Iris pigment epithelial cell (primary cell): ENCODE measurements around the gene CNPY3.
"Not testable (repeated sequence)": the region's sequence is repeated elsewhere in the genome, so short reads cannot be mapped to it uniquely, and the experiment has no call there.

Experiments used
- DNase-seq: peaks from one replicate; pipeline ENCODE4 v3.0.0-alpha.2; 2011; ENCODE audit warnings: low read depth

CNPY3 gene

DNA sequence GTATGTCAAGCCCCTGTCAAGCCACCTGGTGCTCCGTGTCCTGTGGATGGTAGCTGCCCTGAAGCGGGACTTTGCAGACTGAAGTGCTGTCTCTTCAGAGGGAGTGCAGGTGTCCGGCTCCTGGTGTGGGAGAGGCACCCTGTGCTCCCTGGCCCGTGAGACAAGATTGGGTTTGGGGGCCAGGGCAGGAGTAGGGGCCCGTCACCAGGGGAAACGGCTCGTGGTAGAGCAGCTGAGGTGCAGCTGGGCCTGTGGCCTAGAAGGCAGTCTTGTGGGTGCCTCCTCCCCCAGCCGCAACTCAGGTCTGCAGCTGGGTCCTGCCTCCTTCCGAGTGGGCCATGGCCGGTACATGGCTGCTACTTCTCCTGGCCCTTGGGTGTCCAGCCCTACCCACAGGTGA, 13.5 kb upstream of the CNPY3 start, which contains the start of gene PTCRA:
TSS of gene PTCRA (plus strand) at position 322 of the 400 bp plus-strand sequence. CDS start at position 339, 17 bp downstream.
- no peak for DNase-seq

DNA sequence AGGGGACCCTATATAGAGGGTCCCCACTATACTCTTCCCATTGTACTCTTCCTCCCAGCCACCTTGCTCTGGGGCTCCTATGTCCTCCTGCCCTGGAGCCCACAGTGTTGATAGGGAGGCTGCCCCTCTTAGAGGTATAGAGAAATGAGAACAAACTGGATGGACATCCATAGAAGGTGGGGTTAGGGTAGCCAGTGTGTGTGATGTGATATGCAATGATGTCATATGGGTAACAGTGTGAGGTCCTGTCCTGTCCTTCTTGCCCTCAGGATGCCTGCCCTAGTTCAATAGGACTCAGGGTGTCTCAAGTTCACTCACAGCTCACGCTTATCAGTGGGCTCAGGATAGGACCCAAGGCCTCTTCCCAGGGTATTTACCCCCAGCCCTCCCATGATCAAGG, 13.0 kb upstream of the CNPY3 start:
- no peak for DNase-seq

- DNase-seq, result no peak
Measured at GRCh38 chr6:42921801-42922200, 7.5 kb upstream of the CNPY3 start.

- peak; percentile 28 for DNase-seq
Measured at GRCh38 chr6:42923666-42924065, 5.6 kb upstream of the CNPY3 start.

DNA sequence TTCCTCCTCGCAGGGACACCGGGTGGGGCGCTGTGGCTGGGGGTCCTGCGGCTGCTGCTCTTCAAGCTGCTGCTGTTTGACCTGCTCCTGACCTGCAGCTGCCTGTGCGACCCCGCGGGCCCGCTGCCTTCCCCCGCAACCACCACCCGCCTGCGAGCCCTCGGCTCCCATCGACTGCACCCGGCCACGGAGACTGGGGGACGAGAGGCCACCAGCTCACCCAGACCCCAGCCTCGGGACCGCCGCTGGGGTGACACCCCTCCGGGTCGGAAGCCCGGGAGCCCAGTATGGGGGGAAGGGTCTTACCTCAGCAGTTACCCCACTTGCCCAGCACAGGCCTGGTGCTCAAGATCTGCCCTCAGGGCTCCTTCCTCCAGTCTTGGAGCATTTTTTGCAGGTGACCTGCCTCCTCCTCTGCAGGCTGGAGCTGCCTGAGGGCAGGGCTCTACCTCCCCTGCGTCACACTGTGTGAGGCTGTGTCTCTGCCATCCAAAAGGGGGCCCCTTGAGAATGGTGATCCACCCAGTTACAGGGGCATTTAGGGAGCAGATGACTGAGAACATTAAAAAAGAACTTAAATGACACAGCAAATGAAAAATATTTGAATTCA, 3.9 kb upstream of the CNPY3 start:
- DNase-seq, result no peak

DNA sequence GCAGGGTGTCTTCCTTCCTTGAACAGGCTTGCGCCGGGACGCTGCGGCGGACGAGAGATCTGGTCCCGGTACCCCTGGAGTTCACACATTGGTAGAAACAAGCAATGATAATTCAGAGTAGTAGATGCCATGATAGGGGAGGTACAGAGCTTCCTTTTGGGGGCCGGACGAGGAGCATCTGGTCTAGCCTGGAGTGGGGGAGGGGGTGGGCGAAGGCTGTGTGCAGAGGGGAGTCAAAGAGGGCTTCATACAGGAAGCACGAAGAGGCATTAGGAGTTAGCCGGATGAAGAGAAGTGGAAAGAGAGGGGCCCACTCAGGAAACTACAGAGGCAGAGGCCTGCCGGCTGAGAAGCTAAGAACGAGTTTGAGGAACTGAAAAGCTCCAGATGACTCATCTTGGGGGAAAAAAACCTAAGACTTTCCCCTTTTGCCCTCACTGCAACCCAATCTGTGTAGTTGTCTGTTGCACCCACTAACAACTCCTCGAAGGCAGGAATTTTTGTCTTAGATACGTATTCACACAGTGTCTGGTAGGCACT, 611 bp downstream of the CNPY3 start:
- peak; percentile 91 for DNase-seq

GRCh38 chr6:42932412-42932811, 3.1 kb downstream of the CNPY3 start:
- DNase-seq, result no peak

DNA sequence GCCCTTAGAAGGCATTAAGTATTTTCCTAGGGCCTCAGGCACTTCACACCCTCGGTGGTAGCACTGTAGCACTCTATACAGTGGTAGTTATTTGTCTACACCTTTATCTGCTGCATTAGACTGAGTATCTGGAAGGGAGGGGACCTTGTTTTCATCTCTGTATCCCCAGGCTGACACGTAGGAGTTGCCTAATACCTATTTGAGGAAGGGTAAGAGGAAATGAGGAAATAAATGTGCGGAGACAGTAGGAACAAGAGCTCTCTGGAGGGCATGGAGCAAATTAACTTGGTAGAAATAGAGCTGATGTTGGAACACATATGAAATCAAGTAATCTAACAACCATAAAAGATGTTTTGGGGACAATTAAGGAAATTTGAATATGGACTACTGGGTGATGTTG, 3.9 kb downstream of the CNPY3 start:
- DNase-seq, result peak; percentile 22

GRCh38 chr6:42935322-42935721, 6.0 kb downstream of the CNPY3 start:
- no peak for DNase-seq

DNA sequence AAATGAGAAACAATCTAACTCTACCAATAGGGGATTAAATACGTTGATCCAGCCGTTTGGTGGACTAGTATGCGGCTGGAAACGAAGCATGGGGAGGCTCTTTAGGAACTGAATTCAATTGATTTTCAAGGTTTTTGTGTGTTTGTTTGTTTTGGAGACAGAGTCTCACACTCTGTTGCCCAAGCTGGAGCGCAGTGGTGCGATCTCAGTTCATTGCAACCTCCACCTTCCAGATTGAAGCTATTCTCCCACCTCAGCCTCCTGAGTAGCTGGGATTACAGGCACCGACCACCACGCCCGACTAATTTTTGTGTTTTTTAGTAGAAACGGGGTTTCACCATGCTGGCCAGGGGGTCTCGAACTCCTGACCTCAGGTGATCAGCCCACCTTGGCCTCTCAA, 7.1 kb downstream of the CNPY3 start:
- no peak for DNase-seq

DNA sequence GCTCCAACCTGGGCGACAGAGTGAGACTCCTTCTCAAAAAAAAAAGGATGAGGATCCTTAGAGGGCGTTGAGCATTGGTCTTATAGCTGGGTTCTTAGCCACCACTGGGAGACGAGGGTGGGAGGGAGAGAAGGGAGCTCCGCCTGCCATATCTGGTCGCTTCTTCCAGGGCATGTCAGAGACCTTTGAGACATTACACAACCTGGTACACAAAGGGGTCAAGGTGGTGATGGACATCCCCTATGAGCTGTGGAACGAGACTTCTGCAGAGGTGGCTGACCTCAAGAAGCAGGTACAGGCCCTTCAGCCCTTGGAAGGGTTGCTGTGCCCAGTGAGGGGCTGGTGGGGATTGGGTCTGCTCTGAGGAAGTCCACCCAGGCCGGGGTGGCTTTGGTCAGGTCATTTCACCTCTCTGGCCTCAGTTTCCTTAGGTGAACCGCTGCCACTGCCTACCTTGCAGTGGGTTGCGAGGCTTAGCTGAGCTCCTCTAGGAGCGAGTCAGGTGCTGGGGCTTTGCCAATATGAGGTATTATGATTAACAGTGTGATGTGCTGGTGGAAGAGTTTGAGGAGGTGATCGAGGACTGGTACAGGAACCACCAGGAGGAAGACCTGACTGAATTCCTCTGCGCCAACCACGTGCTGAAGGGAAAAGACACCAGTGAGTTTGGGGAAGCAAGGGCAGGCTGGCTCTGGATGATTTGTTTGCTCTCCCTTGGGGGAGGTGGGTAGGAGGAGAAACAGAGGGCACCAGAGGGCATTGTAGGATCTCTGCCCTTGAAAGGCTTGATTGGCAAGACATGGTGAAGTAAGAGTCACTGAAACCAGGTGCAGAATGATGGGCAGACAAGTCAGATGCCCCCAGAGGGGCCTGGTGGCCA, 8.5 kb downstream of the CNPY3 start:
- no peak for DNase-seq

GRCh38 chr6:42938428-42938796, 9.1 kb downstream of the CNPY3 start:
- no peak for DNase-seq

DNA sequence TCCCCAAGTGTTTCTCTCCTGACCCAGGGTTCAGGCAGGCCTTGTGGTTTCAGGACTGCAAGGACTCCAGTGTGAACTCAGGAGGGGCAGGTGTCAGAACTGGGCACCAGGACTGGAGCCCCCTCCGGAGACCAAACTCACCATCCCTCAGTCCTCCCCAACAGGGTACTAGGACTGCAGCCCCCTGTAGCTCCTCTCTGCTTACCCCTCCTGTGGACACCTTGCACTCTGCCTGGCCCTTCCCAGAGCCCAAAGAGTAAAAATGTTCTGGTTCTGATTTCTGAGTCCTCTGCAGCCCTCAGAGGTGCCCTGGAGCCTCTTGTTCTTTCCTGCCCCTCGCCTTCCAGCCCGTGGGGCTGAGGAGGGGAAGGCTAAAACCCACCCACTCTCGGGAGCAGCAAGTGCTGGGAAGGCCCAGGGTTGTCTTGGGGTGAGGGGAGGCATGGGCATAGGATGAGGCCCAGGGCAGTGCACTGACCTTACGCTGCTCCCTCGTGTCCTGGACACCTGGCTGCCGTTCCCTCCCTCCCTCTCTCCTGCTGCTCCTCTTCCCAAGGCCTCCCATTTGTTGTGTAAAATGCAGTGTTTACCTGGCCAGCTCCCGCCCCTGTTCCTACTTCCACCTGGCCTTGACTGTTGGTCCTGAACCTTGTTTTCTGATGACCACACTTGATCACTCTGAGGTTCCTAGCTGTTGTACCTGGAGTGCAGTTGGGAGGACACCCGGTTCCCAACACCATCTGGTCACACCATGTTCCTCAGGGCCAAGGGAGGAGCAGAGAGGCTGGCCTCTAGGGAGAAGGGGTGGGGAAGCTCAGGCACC, 9.9 kb downstream of the CNPY3 start:
- no peak for DNase-seq

DNA sequence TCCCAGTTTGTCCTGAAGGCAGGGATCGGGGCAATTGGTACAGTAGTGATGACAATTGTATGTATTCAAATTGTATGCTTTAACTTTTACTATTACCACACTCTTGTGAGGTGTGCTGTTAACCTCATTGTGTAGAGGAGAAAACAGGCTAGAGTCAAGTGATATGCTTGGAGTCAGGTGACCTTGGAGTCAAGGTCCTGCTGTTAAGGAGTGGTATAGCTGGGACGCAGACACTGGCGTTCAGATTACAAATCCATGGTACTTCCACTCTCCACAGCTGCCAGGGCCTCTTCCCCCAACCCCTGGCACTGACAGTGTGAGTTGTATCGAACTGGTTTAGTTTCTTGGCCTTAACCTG, 10.5 kb downstream of the CNPY3 start:
- DNase-seq, result no peak

DNA sequence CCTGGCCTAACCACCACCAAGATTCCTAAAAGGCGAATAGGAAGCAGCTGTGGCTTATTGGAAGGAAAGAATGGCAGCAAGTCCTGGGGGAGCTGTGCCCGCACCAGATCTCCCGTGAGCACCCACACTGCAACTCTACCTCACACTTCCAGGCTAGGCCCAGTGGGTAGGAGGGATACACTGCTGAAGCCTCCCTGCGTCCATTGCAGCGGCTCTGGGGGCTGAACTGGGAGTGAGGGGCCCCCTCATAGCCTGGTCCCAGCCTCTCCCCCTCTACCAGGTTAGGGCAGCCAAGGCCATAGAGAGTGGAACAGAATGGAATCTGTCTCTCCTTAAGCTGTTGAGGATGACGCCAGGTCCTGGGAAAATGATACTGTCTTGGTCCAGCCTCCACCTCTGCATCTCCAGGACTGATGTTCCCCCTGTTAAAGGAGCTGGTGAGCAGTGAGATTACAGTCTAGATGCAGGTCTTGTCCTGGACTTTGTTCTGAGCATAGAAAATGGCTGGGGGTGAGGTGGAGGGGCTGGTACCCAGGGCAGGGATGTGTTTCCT, 11.3 kb downstream of the CNPY3 start:
- DNase-seq, result no peak

DNA sequence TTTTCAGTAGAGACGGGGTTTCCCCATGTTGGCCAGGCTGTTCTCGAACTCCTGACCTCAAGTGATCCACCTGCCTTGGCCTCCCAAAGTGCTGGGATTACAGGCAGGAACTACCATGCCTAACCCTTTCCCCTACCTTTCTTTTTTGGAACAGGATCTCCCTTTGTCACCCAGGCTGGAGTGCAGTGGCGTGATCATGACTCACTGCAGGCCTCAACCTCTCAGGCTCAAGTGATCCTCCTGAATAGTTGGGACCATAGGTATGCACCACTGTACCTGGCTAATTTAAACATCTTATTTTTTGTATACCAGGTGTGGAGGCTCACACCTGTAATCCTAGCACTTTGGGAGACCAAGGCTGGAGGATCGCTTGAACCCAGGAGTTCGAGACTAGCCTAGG, 12.1 kb downstream of the CNPY3 start:
- DNase-seq, result not testable (repeated sequence)

DNA sequence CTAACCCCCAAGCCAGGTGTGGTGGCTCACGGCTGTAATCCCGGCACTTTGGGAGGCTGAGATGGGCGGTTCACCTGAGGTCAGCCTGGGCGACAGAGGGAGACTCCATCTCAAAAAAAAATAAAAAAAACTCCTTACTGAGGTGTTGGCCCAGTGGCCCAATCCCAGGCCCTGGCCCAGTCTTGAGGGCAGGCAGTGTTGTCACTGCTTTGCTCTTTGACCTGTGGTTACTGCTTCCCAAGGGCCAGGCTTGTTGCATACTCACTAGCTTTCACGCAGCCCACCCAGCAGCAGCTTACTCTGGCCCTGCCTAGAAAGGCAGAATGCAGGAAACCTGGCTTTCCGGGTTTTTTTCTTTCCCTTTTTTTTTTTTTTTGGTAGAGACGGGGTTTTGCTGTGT, 13.2 kb downstream of the CNPY3 start:
- DNase-seq, result no peak

DNA sequence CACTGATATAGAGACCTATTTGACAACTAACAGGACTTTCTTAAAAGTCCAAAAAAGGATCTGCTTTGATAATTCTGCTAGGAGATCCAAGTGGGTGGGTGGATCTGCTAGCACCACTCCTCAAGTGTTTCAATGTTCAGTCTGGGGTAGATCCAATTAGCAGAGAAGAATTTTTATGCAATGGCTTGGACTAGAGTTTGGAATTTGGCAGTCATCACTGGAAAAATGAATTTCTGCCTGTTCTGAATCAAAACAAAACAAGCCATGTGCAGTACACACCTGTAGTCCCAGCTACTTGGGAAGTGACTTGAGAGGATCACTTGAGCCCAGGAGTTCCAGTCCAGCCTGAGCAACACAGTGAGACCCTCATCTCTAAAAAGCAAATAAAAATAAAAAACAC, 18.7 kb downstream of the CNPY3 start:
- DNase-seq, result no peak

GRCh38 chr6:42952389-42952788, 23.1 kb downstream of the CNPY3 start:
- no peak for DNase-seq

DNA sequence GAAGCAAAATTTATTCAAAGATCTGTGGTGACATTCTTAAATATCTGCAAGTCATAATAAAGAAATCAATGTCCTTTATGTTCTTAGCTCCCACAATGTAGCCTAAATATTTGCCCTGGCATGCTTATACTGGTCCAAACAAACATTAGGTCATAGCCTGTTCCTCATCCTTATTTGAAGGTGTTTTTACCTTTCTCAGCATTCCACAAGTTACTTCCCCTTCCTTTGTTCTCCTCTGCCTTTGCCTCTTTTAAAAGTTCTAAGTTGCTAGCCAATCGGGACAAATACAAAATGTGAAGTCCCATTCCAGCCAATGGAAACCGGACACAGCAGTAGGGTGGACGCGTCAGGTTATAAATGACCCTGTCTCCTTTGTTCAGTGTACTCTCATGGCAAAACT, 25.1 kb downstream of the CNPY3 start:
- DNase-seq, result not testable (repeated sequence)

- no peak for DNase-seq
Measured at GRCh38 chr6:42958125-42958524, 28.8 kb downstream of the CNPY3 start.

DNA sequence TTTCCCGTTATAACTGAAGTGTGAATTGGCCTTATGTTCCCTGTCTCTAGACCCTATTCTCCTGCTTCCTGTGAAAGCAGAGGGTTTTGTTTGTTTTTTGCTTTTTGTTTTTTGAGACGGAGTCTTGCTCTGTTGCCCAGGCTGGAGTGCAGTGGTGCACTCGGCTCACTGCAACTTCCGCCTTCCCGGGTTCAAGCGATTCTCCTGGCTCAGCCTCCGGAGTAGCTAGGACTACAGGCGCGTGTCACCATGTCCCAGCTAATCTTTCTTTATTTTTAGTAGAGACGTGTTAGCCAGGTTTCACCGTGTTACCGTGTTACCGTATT, 30.6 kb downstream of the CNPY3 start:
- no peak for DNase-seq
